Pulmonary artery endothelial cell (primary cell): Measurements from ENCODE around the gene SHISA7. TPM values are rescaled to one million over a fixed set of nuclear protein-coding genes. Genes with fewer than 3 reads are reported as not detected.
A peak's percentile ranks its signal among the peaks of the same experiment; 100 is the strongest.
"Not testable (repeated sequence)": the region's sequence is repeated elsewhere in the genome, so short reads cannot be mapped to it uniquely, and the experiment has no call there.

Experiments used
- DNase-seq: peaks from one replicate; pipeline ENCODE4 v3.0.0-alpha.2; 2011; ENCODE audit warnings: low read depth, low spot score
- total RNA-seq: library from RNA; depleted of rRNA; stranded (reverse); fragments of >200 nt; gene quantifications from 2 replicates; pipeline ENCODE4 v1.2.3, GENCODE V29; 2014

The SHISA7 gene
- total RNA-seq, 1 donor from 2014 or later = not detected

- DNase-seq = no peak
These were observed 20.5 kb upstream of the SHISA7 start for GRCh38 chr19:55463583-55464031.

- DNase-seq = no peak
These were observed 19.6 kb upstream of the SHISA7 start for GRCh38 chr19:55462722-55463121.

- no peak for DNase-seq
These were observed 19.0 kb upstream of the SHISA7 start for GRCh38 chr19:55461974-55462626.

- peak; percentile 99 for DNase-seq
These were observed 18.3 kb upstream of the SHISA7 start, which contains the start of gene ISOC2 for GRCh38 chr19:55461259-55461973. Gene ISOC2, minus strand, starts transcription at chr19:55461642. Its CDS starts 5,156 bp downstream, at chr19:55456486.

GRCh38 chr19:55460670-55461258 is 17.7 kb upstream of the SHISA7 start:
- no peak for DNase-seq

GRCh38 chr19:55459950-55460657 is 17.0 kb upstream of the SHISA7 start:
- no peak for DNase-seq

- DNase-seq = no peak
These were observed 16.4 kb upstream of the SHISA7 start for GRCh38 chr19:55459551-55459949.

GRCh38 chr19:55457683-55458457 is 14.8 kb upstream of the SHISA7 start:
- no peak for DNase-seq

GRCh38 chr19:55456347-55456746 is 13.2 kb upstream of the SHISA7 start:
- no peak for DNase-seq

GRCh38 chr19:55455576-55456235 is 12.6 kb upstream of the SHISA7 start:
- no peak for DNase-seq

GRCh38 chr19:55454787-55455243 is 11.7 kb upstream of the SHISA7 start:
- no peak for DNase-seq

- DNase-seq = no peak
These were observed 10.6 kb upstream of the SHISA7 start for GRCh38 chr19:55453511-55454260.

- DNase-seq = no peak
These were observed 9.7 kb upstream of the SHISA7 start for GRCh38 chr19:55452749-55453346.

GRCh38 chr19:55451965-55452748 is 9.1 kb upstream of the SHISA7 start:
- DNase-seq = no peak

GRCh38 chr19:55451163-55451964 is 8.3 kb upstream of the SHISA7 start:
- DNase-seq = no peak

- no peak for DNase-seq
These were observed 6.4 kb upstream of the SHISA7 start for GRCh38 chr19:55449469-55449868.

- DNase-seq = not testable (repeated sequence)
These were observed 5.0 kb upstream of the SHISA7 start for GRCh38 chr19:55448175-55448490.
